A375 (cell line): Measurements from ENCODE around the gene MTMR6. TPM values are rescaled to one million over a fixed set of nuclear protein-coding genes. Genes with fewer than 3 reads are reported as not detected.

Source experiments
- total RNA-seq: library from RNA; depleted of rRNA; stranded (reverse); fragments of >200 nt; shearing (Covaris generic); gene quantifications from 2 replicates; pipeline ENCODE4 v1.2.3, GENCODE V29; 2014; rRNA removed

Gene MTMR6
- 8.0 and 8.2 TPM in 2 replicates for total RNA-seq

GRCh38 chr13:25286969-25287961 lies at the start of gene MTMR6:
MTMR6 (minus strand) TSS chr13:25287488; CDS start chr13:25287247, 241 bp downstream.

GRCh38 chr13:25301347-25302113 lies 14.2 kb upstream of the MTMR6 start, which contains the start of gene NUP58:
NUP58 (plus strand) TSS chr13:25301625; CDS start chr13:25301774, 149 bp downstream.

Other genes with a start within 250 kb of the MTMR6 start
- gene PABPC3, start 191.4 kb downstream of the MTMR6 start, total RNA-seq: 0.04 and 0.05 TPM in 2 replicates
- under 0.01 TPM in 1 of 2 replicates, not detected in the other for gene AMER2, start 115.2 kb downstream of the MTMR6 start, total RNA-seq
- 54.9 and 56.4 TPM in 2 replicates for gene NUP58, start 14.1 kb upstream of the MTMR6 start, total RNA-seq
- 0.27 and 0.45 TPM in 2 replicates for gene ATP8A2, start 84.5 kb upstream of the MTMR6 start, total RNA-seq